ENCODE data around the gene CDC42SE2. TPM values are rescaled to one million over a fixed set of nuclear protein-coding genes. Genes with fewer than 3 reads are reported as not detected.

The CDC42SE2 gene
- total RNA-seq, 1 donor from 2014 or later, result 24.1 TPM

DNA sequence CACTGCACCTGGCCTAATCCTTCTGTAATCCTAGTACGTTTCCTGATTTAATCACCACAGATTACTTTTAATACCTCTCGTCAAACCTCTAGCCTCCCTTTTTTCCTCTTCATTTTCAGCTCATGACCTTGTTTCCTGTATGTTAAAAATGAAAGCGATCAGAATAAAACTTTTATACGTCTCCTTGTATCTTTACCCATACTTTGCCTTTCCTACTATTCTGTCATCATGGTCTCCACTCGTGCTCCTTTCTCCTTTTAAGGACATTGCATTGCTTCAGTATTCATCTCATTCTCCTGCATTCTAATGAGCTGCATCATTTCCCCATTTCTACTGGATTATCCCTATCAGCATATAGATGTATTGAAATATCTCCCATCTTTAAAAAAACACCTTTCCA, 8.5 kb downstream of the CDC42SE2 start:
- Histone ChIP-seq H4K20me1 (ENCODE audit: insufficient read depth, low read length) (peaks cover 22% of the 10 kb centered on the region), H3K36me3 (ENCODE audit: insufficient read depth, low read length) (no peaks in the 10 kb centered on the region), H2AFZ (ENCODE audit: low read depth, low read length) (no peak overlapping the region), H3K4me3 (ENCODE audit: insufficient read depth, low read depth, low read length) (no peak overlapping the region), H3K9ac (ENCODE audit: low read length) (no peak overlapping the region), H3K27me3 (ENCODE audit: insufficient read depth, low read length) (no peaks in the 10 kb centered on the region), H3K27ac (ENCODE audit: low read depth, low read length) (no peak overlapping the region), H3K4me2 (ENCODE audit: low read length) (no peak overlapping the region), H3K4me1 (ENCODE audit: insufficient read depth, low read length) (peaks cover 14% of the 10 kb centered on the region), H3K79me2 (ENCODE audit: insufficient read depth, low read length) (peaks cover 96% of the 10 kb centered on the region), H3K9me3 (ENCODE audit: insufficient read depth, low read depth, low read length) (no peaks in the 10 kb centered on the region)
- no peaks in the 10 kb centered on the region for H3K9me3 Mint-ChIP-seq (ENCODE audit: unreplicated experiment)
- TF ChIP-seq EZH2 (IDR thresholded peaks at IDR 0.05; ENCODE audit: insufficient read depth, low read length), result no peak
- TF ChIP-seq, protein P1, sequence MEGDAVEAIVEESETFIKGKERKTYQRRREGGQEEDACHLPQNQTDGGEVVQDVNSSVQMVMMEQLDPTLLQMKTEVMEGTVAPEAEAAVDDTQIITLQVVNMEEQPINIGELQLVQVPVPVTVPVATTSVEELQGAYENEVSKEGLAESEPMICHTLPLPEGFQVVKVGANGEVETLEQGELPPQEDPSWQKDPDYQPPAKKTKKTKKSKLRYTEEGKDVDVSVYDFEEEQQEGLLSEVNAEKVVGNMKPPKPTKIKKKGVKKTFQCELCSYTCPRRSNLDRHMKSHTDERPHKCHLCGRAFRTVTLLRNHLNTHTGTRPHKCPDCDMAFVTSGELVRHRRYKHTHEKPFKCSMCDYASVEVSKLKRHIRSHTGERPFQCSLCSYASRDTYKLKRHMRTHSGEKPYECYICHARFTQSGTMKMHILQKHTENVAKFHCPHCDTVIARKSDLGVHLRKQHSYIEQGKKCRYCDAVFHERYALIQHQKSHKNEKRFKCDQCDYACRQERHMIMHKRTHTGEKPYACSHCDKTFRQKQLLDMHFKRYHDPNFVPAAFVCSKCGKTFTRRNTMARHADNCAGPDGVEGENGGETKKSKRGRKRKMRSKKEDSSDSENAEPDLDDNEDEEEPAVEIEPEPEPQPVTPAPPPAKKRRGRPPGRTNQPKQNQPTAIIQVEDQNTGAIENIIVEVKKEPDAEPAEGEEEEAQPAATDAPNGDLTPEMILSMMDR (IDR thresholded peaks at IDR 0.05; ENCODE audit: insufficient read depth, low read depth, low read length), result no peak
- FAIRE-seq, result no peak
- H3K27ac Mint-ChIP-seq (ENCODE audit: unreplicated experiment), result no peak overlapping the region
- H3K36me3 Mint-ChIP-seq (ENCODE audit: low read depth, unreplicated experiment), result no peaks in the 10 kb centered on the region
- H3K27me3 Mint-ChIP-seq (ENCODE audit: low read depth, unreplicated experiment), result no peaks in the 10 kb centered on the region
- H3K4me1 Mint-ChIP-seq (ENCODE audit: low read depth, unreplicated experiment), result peaks cover 25% of the 10 kb centered on the region
- no peak for DNase-seq (ENCODE audit: low read depth)
- H3K4me3 Mint-ChIP-seq (ENCODE audit: unreplicated experiment), result no peak overlapping the region

DNA sequence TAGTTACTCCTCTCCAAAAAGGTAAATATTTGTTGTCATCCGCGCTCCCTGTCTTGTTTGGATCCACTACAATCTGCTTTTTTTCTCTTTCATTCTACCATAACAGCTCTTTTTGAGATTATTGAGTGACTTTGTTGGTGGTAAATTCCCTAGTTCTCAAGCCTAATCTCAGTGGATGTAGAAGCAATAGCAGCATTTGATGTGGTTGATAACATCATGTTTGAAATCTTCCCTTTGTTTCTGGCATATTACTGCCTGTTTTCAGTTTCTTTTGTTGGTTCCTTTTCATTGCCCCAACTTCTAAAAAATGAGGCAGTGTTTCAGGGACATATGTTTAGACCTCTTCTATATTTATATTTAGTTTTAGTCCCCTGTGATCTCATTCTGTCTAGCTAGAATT, 8.9 kb downstream of the CDC42SE2 start:
- Mint-ChIP-seq H3K27ac (ENCODE audit: unreplicated experiment) (no peak overlapping the region), H3K9me3 (ENCODE audit: unreplicated experiment) (no peaks in the 10 kb centered on the region), H3K27me3 (ENCODE audit: low read depth, unreplicated experiment) (no peaks in the 10 kb centered on the region), H3K36me3 (ENCODE audit: low read depth, unreplicated experiment) (no peaks in the 10 kb centered on the region), H3K4me1 (ENCODE audit: low read depth, unreplicated experiment) (peaks cover 24% of the 10 kb centered on the region), H3K4me3 (ENCODE audit: unreplicated experiment) (no peak overlapping the region)
- H3K9ac ChIP-seq (ENCODE audit: low read length), result no peak overlapping the region
- no peaks in the 10 kb centered on the region for H3K27me3 ChIP-seq (ENCODE audit: insufficient read depth, low read length)
- FAIRE-seq (no peak), DNase-seq (ENCODE audit: low read depth) (no peak)
- no peaks in the 10 kb centered on the region for H3K36me3 ChIP-seq (ENCODE audit: insufficient read depth, low read length)
- no peaks in the 10 kb centered on the region for H3K9me3 ChIP-seq (ENCODE audit: insufficient read depth, low read depth, low read length)
- H3K4me3 ChIP-seq (ENCODE audit: insufficient read depth, low read depth, low read length), result no peak overlapping the region
- peaks cover 96% of the 10 kb centered on the region for H3K79me2 ChIP-seq (ENCODE audit: insufficient read depth, low read length)
- no peak for TF ChIP-seq EZH2 (IDR thresholded peaks at IDR 0.05; ENCODE audit: insufficient read depth, low read length)
- TF ChIP-seq, protein P1 (IDR thresholded peaks at IDR 0.05; ENCODE audit: insufficient read depth, low read depth, low read length), result no peak
- H4K20me1 ChIP-seq (ENCODE audit: insufficient read depth, low read length), result peaks cover 26% of the 10 kb centered on the region
- H3K27ac ChIP-seq (ENCODE audit: low read depth, low read length), result no peak overlapping the region
- no peak overlapping the region for H2AFZ ChIP-seq (ENCODE audit: low read depth, low read length)
- H3K4me1 ChIP-seq (ENCODE audit: insufficient read depth, low read length), result peaks cover 14% of the 10 kb centered on the region
- no peak overlapping the region for H3K4me2 ChIP-seq (ENCODE audit: low read length)

DNA sequence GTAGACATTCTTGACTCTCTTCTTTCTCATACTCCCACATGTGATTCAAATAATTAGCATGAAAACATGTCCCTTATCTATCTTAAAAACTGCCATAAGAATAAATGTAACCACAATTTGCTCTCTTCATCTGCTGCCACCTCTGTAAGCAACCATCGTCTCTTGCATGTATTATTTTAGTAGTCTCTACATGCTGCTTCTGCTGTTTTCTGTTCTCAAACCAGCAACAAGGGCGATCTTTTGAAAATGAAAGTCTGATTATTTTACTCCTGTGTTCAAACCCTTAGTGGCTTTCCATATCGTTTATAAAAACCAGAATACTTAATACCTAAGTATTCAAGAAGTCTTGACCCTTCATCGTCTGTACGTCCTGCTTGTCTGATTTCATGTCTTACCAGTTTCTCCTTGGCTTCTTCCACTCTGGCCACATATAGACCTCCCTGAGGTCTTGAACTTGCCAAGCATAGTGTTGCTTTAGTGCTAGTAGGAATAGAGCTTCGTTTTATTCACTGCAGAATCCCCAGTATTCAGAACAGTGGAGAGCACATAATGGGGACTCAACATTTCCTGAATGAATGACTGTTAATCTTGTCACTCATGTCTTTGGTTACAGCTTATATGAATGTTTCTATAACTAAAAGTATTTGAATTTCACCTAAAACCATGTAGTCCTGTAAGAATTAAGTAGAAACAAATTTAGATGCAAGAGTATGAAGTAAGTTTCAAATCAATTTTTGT, 10.6 kb downstream of the CDC42SE2 start:
- Histone ChIP-seq H3K79me2 (ENCODE audit: insufficient read depth, low read length) (peaks cover 89% of the 10 kb centered on the region), H3K9ac (ENCODE audit: low read length) (no peak overlapping the region), H2AFZ (ENCODE audit: low read depth, low read length) (no peak overlapping the region), H3K4me2 (ENCODE audit: low read length) (no peak overlapping the region), H3K27me3 (ENCODE audit: insufficient read depth, low read length) (no peaks in the 10 kb centered on the region), H3K36me3 (ENCODE audit: insufficient read depth, low read length) (no peaks in the 10 kb centered on the region), H3K4me1 (ENCODE audit: insufficient read depth, low read length) (peaks cover 14% of the 10 kb centered on the region), H3K27ac (ENCODE audit: low read depth, low read length) (no peak overlapping the region), H3K9me3 (ENCODE audit: insufficient read depth, low read depth, low read length) (no peaks in the 10 kb centered on the region), H4K20me1 (ENCODE audit: insufficient read depth, low read length) (peaks cover 37% of the 10 kb centered on the region), H3K4me3 (ENCODE audit: insufficient read depth, low read depth, low read length) (no peak overlapping the region)
- Mint-ChIP-seq H3K27me3 (ENCODE audit: low read depth, unreplicated experiment) (no peaks in the 10 kb centered on the region), H3K4me3 (ENCODE audit: unreplicated experiment) (no peak overlapping the region), H3K27ac (ENCODE audit: unreplicated experiment) (no peak overlapping the region), H3K4me1 (ENCODE audit: low read depth, unreplicated experiment) (peaks cover 24% of the 10 kb centered on the region), H3K36me3 (ENCODE audit: low read depth, unreplicated experiment) (no peaks in the 10 kb centered on the region), H3K9me3 (ENCODE audit: unreplicated experiment) (no peaks in the 10 kb centered on the region)
- no peak for TF ChIP-seq EZH2 (IDR thresholded peaks at IDR 0.05; ENCODE audit: insufficient read depth, low read length)
- TF ChIP-seq, protein P1 (IDR thresholded peaks at IDR 0.05; ENCODE audit: insufficient read depth, low read depth, low read length), result no peak
- DNase-seq (ENCODE audit: low read depth) (no peak), FAIRE-seq (peak; percentile 32)
